NCI-H1436 (cell line): ENCODE data around the gene CD163L1.

Source experiments
- DNase-seq: peaks from one replicate; lab custom pipeline; 2025; lab: John Stamatoyannopoulos, UW

The CD163L1 gene

DNA sequence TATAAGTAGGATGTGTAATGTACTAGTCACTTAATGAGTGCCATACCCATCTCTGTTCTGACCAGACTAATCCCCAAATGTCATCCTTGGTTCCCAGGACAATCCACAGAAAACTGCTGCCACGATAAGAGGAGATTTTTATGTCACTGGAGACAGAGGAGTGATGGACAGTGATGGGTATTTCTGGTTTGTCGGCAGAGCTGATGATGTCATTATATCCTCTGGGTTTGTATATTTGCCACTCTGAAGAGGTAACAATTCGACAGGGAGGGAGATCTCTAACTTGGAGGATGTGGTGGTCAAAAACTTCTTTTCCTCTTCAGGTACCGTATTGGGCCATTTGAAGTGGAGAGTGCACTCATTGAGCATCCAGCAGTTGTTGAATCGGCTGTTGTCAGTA is 119.8 kb downstream of the CD163L1 start:
- DNase-seq: no peak

DNA sequence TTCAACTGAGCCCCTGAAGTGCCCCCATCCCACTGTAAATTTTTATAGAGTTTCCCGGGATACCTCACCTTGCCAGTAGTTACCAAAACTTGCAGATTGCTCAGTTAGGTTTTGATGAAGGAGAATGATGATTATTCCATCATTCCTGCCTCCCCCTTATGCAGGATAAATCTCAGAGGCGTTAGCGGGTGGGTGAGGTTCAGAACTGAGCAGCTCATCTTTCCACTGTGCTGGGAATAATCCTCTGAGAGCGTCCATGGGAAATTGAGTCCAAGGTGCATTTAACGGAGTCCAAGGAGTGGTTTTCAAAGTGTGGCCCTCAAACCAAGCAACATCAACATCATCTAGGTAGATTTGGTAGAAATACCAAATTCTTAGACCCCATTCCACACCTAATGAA is 121.4 kb downstream of the CD163L1 start:
- DNase-seq: no peak

GRCh38 chr12:7321624-7322023 is 122.3 kb downstream of the CD163L1 start:
- no peak for DNase-seq

- DNase-seq: no peak
Observed at GRCh38 chr12:7319930-7320329, 124.0 kb downstream of the CD163L1 start.

- DNase-seq: no peak
Observed at GRCh38 chr12:7310070-7310469, 133.9 kb downstream of the CD163L1 start.
